ENCODE measurements around the gene DAB2IP.

Gene DAB2IP

GRCh38 chr9:121825031-121825691 is 173.7 kb downstream of the DAB2IP start:
- Mint-ChIP-seq H3K4me1 (peaks cover 10% of the 10 kb centered on the region), H3K27me3 (ENCODE audit: low read depth) (peaks cover 10% of the 10 kb centered on the region), H3K36me3 (ENCODE audit: low read depth) (no peaks in the 10 kb centered on the region), H3K9me3 (no peaks in the 10 kb centered on the region), H3K4me3 (no peak overlapping the region), H3K27ac (no peak overlapping the region)
- TF ChIP-seq CTCF (IDR thresholded peaks at IDR 0.05; ENCODE audit: unreplicated experiment in 3 of 3) = no peak

- Mint-ChIP-seq H3K36me3 (ENCODE audit: low read depth) (no peaks in the 10 kb centered on the region), H3K4me3 (no peak overlapping the region), H3K4me1 (peaks cover 4% of the 10 kb centered on the region), H3K27me3 (ENCODE audit: low read depth) (peaks cover under 1% of the 10 kb centered on the region), H3K9me3 (no peaks in the 10 kb centered on the region), H3K27ac (no peak overlapping the region)
- no peak for TF ChIP-seq CTCF (IDR thresholded peaks at IDR 0.05; ENCODE audit: unreplicated experiment in 3 of 3)
Measured at GRCh38 chr9:121826711-121827110, 175.3 kb downstream of the DAB2IP start.

- H3K27me3 Mint-ChIP-seq (ENCODE audit: low read depth) = peaks cover 6% of the 10 kb centered on the region
- H3K9me3 Mint-ChIP-seq = no peaks in the 10 kb centered on the region
- H3K4me3 Mint-ChIP-seq = no peak overlapping the region
- H3K4me1 Mint-ChIP-seq = no peaks in the 10 kb centered on the region
- H3K27ac Mint-ChIP-seq = no peak overlapping the region
- H3K36me3 Mint-ChIP-seq (ENCODE audit: low read depth) = no peaks in the 10 kb centered on the region
- no peak for TF ChIP-seq CTCF (IDR thresholded peaks at IDR 0.05; ENCODE audit: unreplicated experiment in 3 of 3)
Measured at GRCh38 chr9:121827251-121827967, 176.0 kb downstream of the DAB2IP start.

- H3K27ac Mint-ChIP-seq = no peak overlapping the region
- H3K9me3 Mint-ChIP-seq = no peaks in the 10 kb centered on the region
- H3K4me1 Mint-ChIP-seq = peaks cover 7% of the 10 kb centered on the region
- no peak overlapping the region for H3K4me3 Mint-ChIP-seq
- H3K36me3 Mint-ChIP-seq (ENCODE audit: low read depth) = no peaks in the 10 kb centered on the region
- peaks cover 12% of the 10 kb centered on the region for H3K27me3 Mint-ChIP-seq (ENCODE audit: low read depth)
- no peak for TF ChIP-seq CTCF (IDR thresholded peaks at IDR 0.05; ENCODE audit: unreplicated experiment in 3 of 3)
Measured at GRCh38 chr9:121830441-121831140, 179.2 kb downstream of the DAB2IP start.

GRCh38 chr9:121831869-121832268 is 180.4 kb downstream of the DAB2IP start:
- no peak for TF ChIP-seq CTCF (IDR thresholded peaks at IDR 0.05; ENCODE audit: unreplicated experiment in 3 of 3)
- Mint-ChIP-seq H3K27me3 (ENCODE audit: low read depth) (peaks cover 12% of the 10 kb centered on the region), H3K4me3 (no peak overlapping the region), H3K27ac (no peak overlapping the region), H3K4me1 (peaks cover 11% of the 10 kb centered on the region), H3K36me3 (ENCODE audit: low read depth) (no peaks in the 10 kb centered on the region), H3K9me3 (no peaks in the 10 kb centered on the region)

Data from nephron (organoid).